H1 (cell line): ENCODE results near the gene MAK. TPM values are rescaled to one million over a fixed set of nuclear protein-coding genes. Genes with fewer than 3 reads are reported as not detected.

Experiments used
- CTCF ChIA-PET: fragments of 300-600 bp; sonication (Branson Sonifier 250); formaldehyde crosslinking; loops from one replicate; lab custom pipeline; 2021; ENCODE audit not compliant: partially characterized antibody; lab: Charles Lee
- POLR2A ChIA-PET: fragments of 300-600 bp; sonication (Branson Sonifier 250); formaldehyde crosslinking; loops from one replicate; lab custom pipeline; 2021; ENCODE audit warnings: inconsistent platforms; ENCODE audit not compliant: partially characterized antibody; lab: Charles Lee
- DNase-seq, 2 experiments: peaks; one replicate each; pipeline versions ENCODE4 v3.0.0 to v3.0.0-alpha.2; 2010 to 2022; ENCODE audit warnings: low spot score in 2 of 2, low read depth in 1 of 2, mixed read lengths in 1 of 2
- FAIRE-seq: peaks from 2 replicates; lab custom pipeline; 2011; peaks lifted over from hg19 to GRCh38; lab: Jason Lieb, UNC
- H2AFZ ChIP-seq: 2 replicates; pipeline ENCODE4 v1.8.1; 2012; ENCODE audit warnings: low read length, inconsistent platforms
- H2AK5ac ChIP-seq: 2 replicates; pipeline ENCODE4 v1.6.1; 2013; ENCODE audit warnings: low read depth, low read length
- H2BK120ac ChIP-seq: replicated peaks from 2 replicates; pipeline ENCODE3; 2013; ENCODE audit warnings: low read depth, low read length, inconsistent platforms
- H2BK12ac ChIP-seq: 2 replicates; pipeline ENCODE4 v1.6.1; 2013; ENCODE audit warnings: low read depth, low read length
- H2BK15ac ChIP-seq: 2 replicates; pipeline ENCODE4 v1.6.1; 2013; ENCODE audit warnings: low read length
- H2BK20ac ChIP-seq: 2 replicates; pipeline ENCODE4 v1.6.1; 2013; ENCODE audit warnings: low read length
- H2BK5ac ChIP-seq: 2 replicates; pipeline ENCODE4 v1.6.1; 2013; ENCODE audit warnings: low read depth, low read length
- H3K14ac ChIP-seq: 2 replicates; pipeline ENCODE4 v1.6.1; 2013; ENCODE audit warnings: inconsistent platforms; ENCODE audit not compliant: insufficient read length
- H3K18ac ChIP-seq: 2 replicates; pipeline ENCODE4 v1.6.1; 2013; ENCODE audit warnings: low read length; ENCODE audit errors: extremely low read depth
- H3K23ac ChIP-seq: 2 replicates; pipeline ENCODE4 v1.6.1; 2013; ENCODE audit warnings: inconsistent platforms; ENCODE audit not compliant: insufficient read length
- H3K23me2 ChIP-seq: 2 replicates; pipeline ENCODE4 v1.6.1; 2013; ENCODE audit warnings: low read depth, low read length
- H3K27ac ChIP-seq: 2 replicates; pipeline ENCODE4 v1.6.1; 2011; ENCODE audit warnings: low read depth, low read length, inconsistent platforms
- H3K27me3 ChIP-seq, 4 experiments: replicated peaks in 1 of 4; 1 replicate in 1 of 4; 2 replicates in 3 of 4; pipeline versions ENCODE4 v1.6.1 to v1.8.1; 2011 to 2013; ENCODE audit warnings: low read length in 3 of 4, mild to moderate bottlenecking in 3 of 4, inconsistent platforms in 2 of 4, mixed read lengths in 2 of 4, moderate library complexity in 1 of 4; ENCODE audit not compliant: control insufficient read depth in 3 of 4, insufficient read depth in 3 of 4; ENCODE audit errors: extremely low read depth in 1 of 4
- H3K36me3 ChIP-seq, 4 experiments: 2 replicates each; pipeline versions ENCODE4 v1.6.1 to v1.8.1; 2011 to 2013; ENCODE audit warnings: mild to moderate bottlenecking in 4 of 4, low read length in 3 of 4, moderate library complexity in 2 of 4, control low read depth in 1 of 4, inconsistent platforms in 1 of 4; ENCODE audit not compliant: insufficient read depth in 4 of 4, control insufficient read depth in 2 of 4
- H3K4ac ChIP-seq: replicated peaks from 2 replicates; pipeline ENCODE3; 2013; ENCODE audit warnings: low read length, low read depth, mixed read lengths, inconsistent platforms; ENCODE audit not compliant: insufficient read length
- H3K4me1 ChIP-seq, 4 experiments: replicated peaks in 1 of 4; 1 replicate in 1 of 4; 2 replicates in 3 of 4; pipeline versions ENCODE4 v1.6.1 to v1.8.1; 2011 to 2013; ENCODE audit warnings: low read length in 3 of 4, inconsistent platforms in 2 of 4, mixed read lengths in 1 of 4; ENCODE audit not compliant: insufficient read depth in 4 of 4, control insufficient read depth in 3 of 4
- H3K4me2 ChIP-seq, 2 experiments: 2 replicates each; pipeline versions ENCODE4 v1.6.1 to v1.8.1; 2011 to 2013; ENCODE audit warnings: low read depth in 2 of 2, low read length in 2 of 2, control low read depth in 1 of 2, inconsistent platforms in 1 of 2, mild to moderate bottlenecking in 1 of 2; ENCODE audit not compliant: insufficient read depth in 1 of 2
- H3K4me3 ChIP-seq, 4 experiments: fragments of 200-600, 300-600 bp in 1 of 4; sonication (generic), shearing (Covaris generic), sonication (Bioruptor Twin) in 1 of 4; 2 replicates each; pipeline versions ENCODE4 v1.5.1 to v1.8.1; 2011 to 2016; ENCODE audit warnings: low read length in 4 of 4, low read depth in 3 of 4, control low read depth in 2 of 4, inconsistent platforms in 2 of 4, mild to moderate bottlenecking in 2 of 4, mixed read lengths in 1 of 4, moderate library complexity in 1 of 4; ENCODE audit not compliant: insufficient read depth in 2 of 4; ENCODE audit errors: extremely low read depth in 1 of 4
- H3K56ac ChIP-seq: replicated peaks from 2 replicates; pipeline ENCODE3; 2013; ENCODE audit warnings: low read depth, mild to moderate bottlenecking, mixed read lengths, low read length, inconsistent platforms; ENCODE audit not compliant: insufficient read length
- H3K79me1 ChIP-seq: 2 replicates; pipeline ENCODE4 v1.6.1; 2013; ENCODE audit warnings: low read depth, low read length, control low read depth
- H3K79me2 ChIP-seq, 2 experiments: 2 replicates each; pipeline versions ENCODE4 v1.6.1 to v1.8.1; 2012 to 2013; ENCODE audit warnings: low read length in 2 of 2, mild to moderate bottlenecking in 2 of 2, inconsistent platforms in 1 of 2; ENCODE audit not compliant: insufficient read depth in 2 of 2, control insufficient read depth in 1 of 2
- H3K9ac ChIP-seq, 4 experiments: replicated peaks in 1 of 4; 1 replicate in 1 of 4; 2 replicates in 3 of 4; pipeline versions ENCODE4 v1.6.1 to v1.8.1; 2011 to 2013; ENCODE audit warnings: low read depth in 3 of 4, low read length in 3 of 4, control low read depth in 2 of 4, mild to moderate bottlenecking in 2 of 4, moderate library complexity in 2 of 4, inconsistent platforms in 1 of 4; ENCODE audit errors: extremely low read depth in 1 of 4
- H3K9me3 ChIP-seq, 2 experiments: 2 replicates each; pipeline versions ENCODE4 v1.6.1 to v1.8.1; 2012 to 2013; ENCODE audit warnings: mild to moderate bottlenecking in 2 of 2, moderate library complexity in 2 of 2, control low read depth in 1 of 2, inconsistent platforms in 1 of 2, low read depth in 1 of 2, low read length in 1 of 2, mixed read lengths in 1 of 2; ENCODE audit not compliant: insufficient read depth in 2 of 2
- H4K20me1 ChIP-seq, 2 experiments: replicated peaks in 1 of 2; 2 replicates each; pipeline versions ENCODE3 to v1.8.1; 2011 to 2013; ENCODE audit warnings: inconsistent platforms in 2 of 2, low read length in 2 of 2, mild to moderate bottlenecking in 1 of 2; ENCODE audit not compliant: insufficient read depth in 2 of 2, control insufficient read depth in 1 of 2
- H4K5ac ChIP-seq: 2 replicates; pipeline ENCODE4 v1.6.1; 2013; ENCODE audit warnings: low read length, low read depth, mixed read lengths, inconsistent platforms; ENCODE audit not compliant: insufficient read length
- H4K8ac ChIP-seq: 2 replicates; pipeline ENCODE4 v1.8.0; 2013; ENCODE audit warnings: mild to moderate bottlenecking, moderate library complexity, low read length, inconsistent platforms; ENCODE audit not compliant: insufficient read depth; ENCODE audit errors: extremely low read depth
- H4K91ac ChIP-seq: replicated peaks from 2 replicates; pipeline ENCODE3; 2013; ENCODE audit warnings: low read length, mixed read lengths, inconsistent platforms; ENCODE audit not compliant: insufficient read length
- CBX8 ChIP-seq: fragments of 300-800, 300-1000 bp; sonication (generic); IDR thresholded peaks from 2 replicates; pipeline ENCODE4 v1.7.1; 2016; ENCODE audit warnings: low read depth, low read length, borderline replicate concordance
- CEBPB ChIP-seq: IDR thresholded peaks from 2 replicates; pipeline ENCODE4 v1.6.1; 2012; ENCODE audit warnings: low read depth, low read length
- EZH2 ChIP-seq: fragments of 200-600 bp; sonication (generic); IDR thresholded peaks from 2 replicates; pipeline ENCODE4 v1.7.1; 2012; ENCODE audit warnings: low read depth, mild to moderate bottlenecking, moderate library complexity, low read length, inconsistent platforms; ENCODE audit not compliant: severe bottlenecking
- JUN ChIP-seq: IDR thresholded peaks from 2 replicates; pipeline ENCODE4 v1.6.1; 2011; ENCODE audit warnings: low read depth, mild to moderate bottlenecking, improper control_type of control experiment, low read length
- SIN3A ChIP-seq, 2 experiments: IDR thresholded peaks in 1 of 2; conservative IDR thresholded peaks in 1 of 2; 2 replicates each; pipeline ENCODE4 v1.6.1; 2011 to 2012; ENCODE audit warnings: low read length in 2 of 2, improper control_type of control experiment in 1 of 2, low read depth in 1 of 2, mild to moderate bottlenecking in 1 of 2
- TCF12 ChIP-seq: IDR thresholded peaks from 2 replicates; pipeline ENCODE4 v1.6.1; 2011; ENCODE audit warnings: low read depth, mild to moderate bottlenecking, low read length
- ZNF274 ChIP-seq: IDR thresholded peaks from 2 replicates; pipeline ENCODE4 v1.7.0; 2012; ENCODE audit warnings: low read length, borderline replicate concordance; ENCODE audit errors: extremely low read depth
- WGBS, 2 experiments: shearing (Covaris generic) in 1 of 2; methylation state at CpG; one replicate each; pipeline versions ENCODE4 v1.1.6 to v1.1.7; 2013 to 2015; ENCODE audit warnings: low lambda C conversion rate in 2 of 2, mixed read lengths in 2 of 2, inconsistent platforms in 1 of 2, low coverage in 1 of 2, missing lambda C conversion rate in 1 of 2; ENCODE audit not compliant: insufficient replicate concordance in 2 of 2, insufficient coverage in 1 of 2, insufficient read length in 1 of 2; ENCODE audit errors: extremely low coverage in 1 of 2, missing lambda C conversion rate in 1 of 2; 5-methylcytosine and 5-hydroxymethylcytosine counted together
- polyA plus RNA-seq, 7 experiments: library from polyadenylated mRNA; depleted of rRNA in 3 of 7; stranded (reverse) in 5 of 7; unstranded in 2 of 7; fragments of >200 nt in 5 of 7; fragments of 200-250 nt in 2 of 7; gene quantifications; 1 replicate in 5 of 7; 2 replicates in 1 of 7; 4 replicates in 1 of 7; pipeline versions ENCODE4 v1.2.1 to v1.2.3, GENCODE V29; 2011 to 2013; ENCODE audit warnings: missing spikeins in 2 of 7, mixed read lengths in 2 of 7
- total RNA-seq: library from RNA; stranded (reverse); fragmentation: NEBNext Ultra II Directional; extraction: Animal tissue kit (Norgen Biotek cat#: 25700); gene quantifications from 2 replicates; pipeline ENCODE4 v1.2.1, GENCODE V29; 2021

The MAK gene
- total and polyA plus RNA-seq, 2 of the 8 experiments (the other 6 are each of a cell fraction or from before 2014, with no cell fraction given) = 0.08 to 0.37 TPM

DNA sequence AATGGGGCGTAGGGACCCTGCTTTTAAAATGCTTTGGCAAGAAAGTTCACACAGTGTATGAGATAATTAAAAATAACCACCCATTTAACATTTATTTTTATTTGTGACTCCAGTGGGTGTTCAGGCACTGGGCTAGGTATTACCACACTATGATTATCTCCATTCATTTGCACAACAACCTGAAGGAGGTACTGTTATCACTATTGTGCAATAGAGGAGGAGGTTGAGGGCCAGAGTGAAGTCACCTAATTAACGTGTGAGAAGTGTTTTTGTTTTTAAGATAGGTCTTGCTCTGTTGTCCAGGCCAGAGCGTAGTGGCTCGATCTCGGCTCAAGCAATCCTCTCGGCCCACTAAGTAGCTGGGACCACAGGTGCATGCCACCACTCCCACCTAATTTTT lies 29.2 kb downstream of the MAK start:
- H3K4me3 ChIP-seq = no peak overlapping the region
- no peak overlapping the region for H3K56ac ChIP-seq
- no peak overlapping the region for H4K8ac ChIP-seq
- H3K4me1 ChIP-seq = no peaks in the 10 kb centered on the region
- H3K27ac ChIP-seq = no peak overlapping the region
- H3K79me1 ChIP-seq = no peaks in the 10 kb centered on the region
- no peaks in the 10 kb centered on the region for H3K9me3 ChIP-seq
- no peaks in the 10 kb centered on the region for H3K27me3 ChIP-seq
- H3K23me2 ChIP-seq = no peaks in the 10 kb centered on the region
- H3K14ac ChIP-seq = no peak overlapping the region
- no peak overlapping the region for H4K91ac ChIP-seq
- no peak overlapping the region for H3K4me2 ChIP-seq
- ChIA-PET CTCF (interaction anchor here (1.9 kb wide), 1 partner anchor 8 kb away, joined by 5 read pairs; no protein-coding TSS in a partner anchor), POLR2A (interaction anchor here (0.6 kb wide), 1 partner anchor 23 kb away, joined by 3 read pairs; no protein-coding TSS in a partner anchor)
- H3K36me3 ChIP-seq = no peaks in the 10 kb centered on the region; a peak in 1 of 8 replicates
- no peaks in the 10 kb centered on the region for H3K79me2 ChIP-seq
- no peak for TF ChIP-seq JUN
- TF ChIP-seq TCF12 = no peak
- peak; percentile 93 for TF ChIP-seq CEBPB
- TF ChIP-seq CBX8 = no peak
- TF ChIP-seq ZNF274 = no peak
- no peak for TF ChIP-seq SIN3A (conservative IDR thresholded peaks at IDR 0.05 in 1 of 2, IDR thresholded peaks at IDR 0.05 in 1 of 2; ENCODE audit: low read depth in 1 of 2, low read length in 2 of 2)
- no peak for TF ChIP-seq EZH2
- no peak overlapping the region for H4K5ac ChIP-seq
- no peak overlapping the region for H2BK5ac ChIP-seq
- H3K18ac ChIP-seq = no peak overlapping the region
- H2BK20ac ChIP-seq = no peak overlapping the region
- no peak for FAIRE-seq
- no peak overlapping the region for H2AK5ac ChIP-seq
- H3K9ac ChIP-seq = no peak overlapping the region
- DNase-seq = no peak
- no peak overlapping the region for H2BK120ac ChIP-seq
- H3K4ac ChIP-seq = no peak overlapping the region
- H4K20me1 ChIP-seq = no peaks in the 10 kb centered on the region
- 90% methylated on average over 6 of the region's 6 CpGs; no CpG with 5 or more reads in 1 of the 2 experiments for WGBS, 2 experiments
- no peak overlapping the region for H2BK12ac ChIP-seq
- H2AFZ ChIP-seq = no peak overlapping the region
- no peak overlapping the region for H3K23ac ChIP-seq
- H2BK15ac ChIP-seq = no peak overlapping the region
